ENCODE data around the gene EVPLL. TPM values are rescaled to one million over a fixed set of nuclear protein-coding genes. Genes with fewer than 3 reads are reported as not detected.
"Not testable (repeated sequence)": the region's sequence is repeated elsewhere in the genome, so short reads cannot be mapped to it uniquely, and the experiment has no call there.

The EVPLL gene
- total RNA-seq, 4 donors from 2014 or later = not detected

DNA sequence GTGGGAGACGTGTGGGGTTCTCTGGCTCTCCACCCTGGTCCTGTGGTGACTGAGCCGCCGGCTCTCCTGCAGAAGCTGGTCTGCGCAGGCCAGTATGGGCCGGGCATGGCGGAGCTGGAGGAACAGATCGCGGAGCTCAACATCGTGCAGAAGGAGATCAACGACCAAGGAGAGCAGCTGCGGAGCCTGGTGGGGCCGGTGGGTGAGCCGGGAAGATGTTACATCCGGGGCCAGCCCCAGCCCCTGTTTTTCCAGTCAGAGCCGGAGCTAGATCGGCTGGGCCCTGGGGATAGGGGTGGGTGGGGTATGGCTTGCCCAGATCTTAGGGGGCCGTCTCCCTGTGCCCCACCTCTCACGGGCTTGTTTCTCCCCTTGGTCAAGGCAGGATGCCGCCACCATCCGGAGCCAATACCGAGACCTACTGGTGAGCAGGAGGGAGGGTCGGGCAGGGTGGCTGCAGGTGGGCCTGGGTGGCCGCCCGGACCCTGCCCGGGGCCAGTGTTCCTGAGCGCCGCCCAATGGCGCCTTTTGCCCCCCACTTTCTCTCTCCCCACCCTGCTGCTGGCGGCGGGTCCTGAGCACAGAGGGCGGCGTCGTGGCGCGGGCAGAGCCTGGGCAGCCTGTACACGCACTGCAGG is 5.0 kb downstream of the EVPLL start:
- H3K9me3 ChIP-seq = no peaks in the 10 kb centered on the region
- intact Hi-C loops (cut with DNase I) = no loop called here
- TF ChIP-seq CTCF (IDR thresholded peaks at IDR 0.05) = no peak
- no peak for TF ChIP-seq EP300 (IDR thresholded peaks at IDR 0.05)
- no peak for TF ChIP-seq POLR2AphosphoS5 (IDR thresholded peaks at IDR 0.05)
- TF ChIP-seq POLR2A (IDR thresholded peaks at IDR 0.05; ENCODE audit: low read depth) = no peak
- peaks cover 0 to 8% (median 3%) of the 10 kb centered on the region in 4 donors for H3K4me1 ChIP-seq
- no peak for DNase-seq (ENCODE audit: extremely low spot score)
- H3K36me3 ChIP-seq = no peaks in the 10 kb centered on the region
- WGBS = 59% methylated on average over 24 of the region's 36 CpGs
- no peak overlapping the region for H3K4me3 ChIP-seq
- no peak overlapping the region for H3K27ac ChIP-seq (replicated peaks in 1 of 4)
- peaks cover 0 to 51% (median 8%) of the 10 kb centered on the region in 4 donors for H3K27me3 ChIP-seq

- H3K36me3 ChIP-seq; H3K9me3 ChIP-seq; H3K4me3 ChIP-seq; H3K27ac ChIP-seq (replicated peaks in 1 of 4); H3K4me1 ChIP-seq; intact Hi-C loops (cut with DNase I); DNase-seq (ENCODE audit: extremely low spot score): not testable (repeated sequence)
- 6% methylated on average over 21 of the region's 36 CpGs for WGBS
- H3K27me3 ChIP-seq = peaks cover 0 to 51% (median 8%) of the 10 kb centered on the region in 4 donors
Observed at GRCh38 chr17:18383079-18383481, 5.5 kb downstream of the EVPLL start.

GRCh38 chr17:18384271-18384670 is 6.7 kb downstream of the EVPLL start:
- intact Hi-C loops (cut with DNase I); H3K4me1 ChIP-seq; H3K4me3 ChIP-seq; H3K27ac ChIP-seq (replicated peaks in 1 of 4); H3K9me3 ChIP-seq; H3K36me3 ChIP-seq; DNase-seq (ENCODE audit: extremely low spot score): not testable (repeated sequence)
- H3K27me3 ChIP-seq = peaks cover 0 to 51% (median 8%) of the 10 kb centered on the region in 4 donors
- WGBS = 86% methylated on average over 7 of the region's 7 CpGs

DNA sequence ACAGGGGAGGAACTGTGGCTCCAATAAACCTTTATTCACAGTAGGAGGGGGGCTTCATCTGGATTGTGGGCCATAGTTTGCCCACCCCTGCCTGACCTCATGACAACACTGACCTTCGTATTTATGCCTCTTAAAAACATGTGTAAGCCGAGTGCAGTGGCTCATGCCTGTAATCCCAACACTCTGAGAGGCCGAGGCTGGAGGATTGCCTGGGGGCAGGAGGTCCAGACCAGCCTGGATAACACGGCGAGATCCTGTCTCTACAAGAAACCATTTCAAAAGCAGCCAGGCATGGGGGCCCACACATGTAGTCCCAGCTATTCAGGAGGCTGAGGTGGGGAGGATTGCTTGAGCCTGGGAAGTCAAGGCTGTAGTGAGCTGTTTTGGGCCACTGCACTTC is 10.0 kb downstream of the EVPLL start:
- H3K9me3 ChIP-seq; H3K4me1 ChIP-seq; intact Hi-C loops (cut with DNase I); DNase-seq (ENCODE audit: extremely low spot score); H3K36me3 ChIP-seq; H3K27ac ChIP-seq (replicated peaks in 1 of 4); H3K4me3 ChIP-seq: not testable (repeated sequence)
- H3K27me3 ChIP-seq = peaks cover 0 to 18% (median 6%) of the 10 kb centered on the region in 4 donors
- WGBS = 67% methylated on average over 3 of the region's 5 CpGs

DNA sequence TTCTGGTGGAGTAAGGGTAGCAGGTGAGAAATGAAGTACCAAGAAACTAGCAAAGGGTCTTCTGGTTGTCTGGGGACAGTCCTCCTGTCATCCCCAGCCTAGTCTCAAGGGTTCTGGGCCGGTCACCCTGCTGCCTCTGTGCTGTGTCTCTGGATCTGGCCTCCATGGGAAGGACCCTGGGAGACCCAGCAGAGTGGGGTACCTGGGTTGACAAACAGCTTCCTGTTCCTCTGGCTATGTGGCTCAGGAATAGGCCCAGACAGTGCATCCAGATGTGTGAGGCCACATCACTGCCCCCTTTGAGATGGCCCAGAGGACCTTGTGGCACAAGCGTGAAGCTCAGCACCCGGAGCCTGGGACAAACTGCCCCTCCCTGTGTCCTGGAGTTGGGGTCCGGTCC is 10.7 kb downstream of the EVPLL start:
- H3K4me1 ChIP-seq; DNase-seq (ENCODE audit: extremely low spot score); H3K36me3 ChIP-seq; H3K4me3 ChIP-seq; H3K27ac ChIP-seq (replicated peaks in 1 of 4); intact Hi-C loops (cut with DNase I); H3K9me3 ChIP-seq: not testable (repeated sequence)
- H3K27me3 ChIP-seq = peaks cover 0 to 11% (median under 1%) of the 10 kb centered on the region in 4 donors
- WGBS = 100% methylated on average over 1 of the region's 4 CpGs

DNA sequence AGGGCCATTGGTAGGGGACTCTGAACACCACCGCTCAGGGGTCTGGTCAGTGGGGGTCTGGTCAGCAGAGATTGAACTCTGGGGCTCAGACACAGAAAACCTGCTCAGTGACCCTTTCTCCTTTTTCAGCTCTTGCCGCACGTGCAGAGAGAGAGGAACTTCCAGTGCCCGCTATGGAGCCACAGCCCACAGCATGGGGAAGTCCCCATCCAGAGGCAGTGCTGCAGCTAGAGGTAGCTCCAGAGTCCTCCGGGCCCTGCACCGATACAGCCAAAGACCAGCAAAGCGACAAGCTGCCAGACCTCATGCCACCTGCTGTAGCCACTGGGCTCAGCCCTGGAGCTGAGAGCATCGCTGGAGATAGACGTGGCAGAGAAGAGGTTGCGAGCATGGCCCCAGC is 11.2 kb downstream of the EVPLL start:
- H3K27ac ChIP-seq (replicated peaks in 1 of 4); H3K4me3 ChIP-seq; DNase-seq (ENCODE audit: extremely low spot score); H3K36me3 ChIP-seq; H3K27me3 ChIP-seq; intact Hi-C loops (cut with DNase I); H3K9me3 ChIP-seq; H3K4me1 ChIP-seq: not testable (repeated sequence)
- 100% methylated on average over 1 of the region's 10 CpGs for WGBS

DNA sequence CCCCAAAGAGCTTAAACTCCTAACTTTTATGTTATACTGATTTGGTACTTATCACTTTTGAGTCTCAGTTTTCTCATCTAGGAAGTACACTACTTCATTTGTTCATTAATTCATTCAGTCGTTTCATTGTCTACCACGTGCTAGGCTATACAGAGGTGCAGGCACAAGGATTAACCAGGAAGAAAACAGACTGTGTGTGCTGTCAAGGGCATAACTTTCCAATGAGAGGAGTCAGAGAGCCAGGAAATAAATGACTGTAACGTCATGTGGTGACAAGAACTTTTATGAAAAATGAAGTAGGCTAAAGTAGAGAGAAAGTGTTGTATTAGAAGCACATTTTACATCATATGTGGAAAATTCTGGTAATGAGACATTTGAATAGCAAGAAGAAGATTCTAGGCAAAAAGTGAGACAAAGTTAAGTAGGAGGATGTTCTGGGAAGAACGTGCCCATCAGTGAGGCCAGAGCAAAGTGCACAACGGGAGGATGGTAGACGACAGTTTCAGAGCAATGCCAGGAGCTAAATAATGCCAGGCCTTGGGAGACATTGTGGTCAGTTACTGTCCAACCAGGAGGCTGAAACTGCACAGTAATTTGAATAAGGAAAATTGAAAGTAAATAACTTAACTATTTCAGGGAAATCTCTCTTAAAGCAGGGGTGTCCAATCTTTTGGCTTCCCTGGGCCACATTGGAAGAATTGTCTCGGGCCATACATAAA is 24.5 kb downstream of the EVPLL start:
- 69% methylated on average over 7 of the region's 7 CpGs for WGBS

GRCh38 chr17:18403166-18403565 is 25.6 kb downstream of the EVPLL start:
- H3K9me3 ChIP-seq; intact Hi-C loops (cut with DNase I); H3K27me3 ChIP-seq; H3K27ac ChIP-seq (replicated peaks in 1 of 4); DNase-seq (ENCODE audit: extremely low spot score); H3K36me3 ChIP-seq; H3K4me1 ChIP-seq; H3K4me3 ChIP-seq: not testable (repeated sequence)
- WGBS = 0% methylated on average over 3 of the region's 5 CpGs

More for the DNA sequence above, 24.5 kb downstream of the EVPLL start:
- intact Hi-C loops (cut with DNase I); H3K9me3 ChIP-seq; H3K27ac ChIP-seq (replicated peaks in 1 of 4); H3K36me3 ChIP-seq; H3K4me1 ChIP-seq; H3K27me3 ChIP-seq; H3K4me3 ChIP-seq; DNase-seq (ENCODE audit: extremely low spot score): not testable (repeated sequence)

GRCh38 chr17:18403604-18404003 is 26.0 kb downstream of the EVPLL start:
- DNase-seq (ENCODE audit: extremely low spot score); H3K4me1 ChIP-seq; H3K27me3 ChIP-seq; H3K4me3 ChIP-seq; H3K27ac ChIP-seq (replicated peaks in 1 of 4); H3K9me3 ChIP-seq; H3K36me3 ChIP-seq; intact Hi-C loops (cut with DNase I): not testable (repeated sequence)
- no CpG with 5 or more reads among the region's 5 CpGs for WGBS

DNA sequence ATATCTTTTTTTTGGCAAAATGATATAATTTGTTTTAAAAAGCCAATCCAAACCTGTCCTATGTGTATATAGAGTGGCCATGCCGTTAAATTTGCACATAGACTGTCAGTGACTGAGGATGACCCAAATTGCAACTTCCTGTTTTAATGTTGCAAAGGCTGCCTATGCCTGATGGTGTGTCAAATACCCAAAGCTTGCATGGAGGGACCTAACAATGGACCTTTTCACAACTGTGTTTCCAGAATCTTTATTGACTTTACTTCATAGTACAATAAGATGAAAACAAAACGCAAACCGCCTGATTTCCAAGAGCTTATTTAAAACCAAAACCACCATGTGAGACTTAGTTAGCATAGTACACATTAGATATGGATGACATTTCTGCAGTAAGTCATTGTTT is 31.3 kb downstream of the EVPLL start:
- intact Hi-C loops (cut with DNase I) = not testable (repeated sequence)

GRCh38 chr17:18409321-18409720 is 31.7 kb downstream of the EVPLL start:
- H3K27ac ChIP-seq (replicated peaks in 1 of 4); H3K36me3 ChIP-seq; intact Hi-C loops (cut with DNase I); H3K4me1 ChIP-seq; DNase-seq (ENCODE audit: extremely low spot score); H3K4me3 ChIP-seq; H3K27me3 ChIP-seq; H3K9me3 ChIP-seq: not testable (repeated sequence)
- 22% methylated on average over 6 of the region's 6 CpGs for WGBS

More for the DNA sequence above, 31.3 kb downstream of the EVPLL start:
- H3K4me3 ChIP-seq; H3K27me3 ChIP-seq; H3K27ac ChIP-seq (replicated peaks in 1 of 4); DNase-seq (ENCODE audit: extremely low spot score); H3K36me3 ChIP-seq; H3K9me3 ChIP-seq; H3K4me1 ChIP-seq: not testable (repeated sequence)
- 28% methylated on average over 3 of the region's 3 CpGs for WGBS

Data from esophagus muscularis mucosa (tissue), 4 donors.